Gastroesophageal sphincter (tissue), 3 donors: Measurements from ENCODE around the gene NLGN1.

ENCODE experiments used
- POLR2A ChIP-seq, 2 donors: fragments of 450-650 bp; IDR thresholded peaks; one replicate each; pipeline ENCODE4 v1.6.1; 2017; ENCODE audit warnings: antibody characterized with exemption in 2 of 2, mild to moderate bottlenecking in 2 of 2, moderate library complexity in 1 of 2
- TF ChIP-seq, protein P1 (sequence below), 4 experiments: fragments of 200-600 bp in 2 of 4; fragments of 450-650 bp in 2 of 4; sonication (generic) in 1 of 4; IDR thresholded peaks; one replicate each; pipeline ENCODE4 v1.5.1; 2017 to 2019; ENCODE audit warnings: antibody characterized with exemption in 4 of 4, mild to moderate bottlenecking in 2 of 4, moderate library complexity in 2 of 4

GRCh38 chr3:173988909-173989308 lies 591.4 kb downstream of the NLGN1 start:
- TF ChIP-seq, protein P1, sequence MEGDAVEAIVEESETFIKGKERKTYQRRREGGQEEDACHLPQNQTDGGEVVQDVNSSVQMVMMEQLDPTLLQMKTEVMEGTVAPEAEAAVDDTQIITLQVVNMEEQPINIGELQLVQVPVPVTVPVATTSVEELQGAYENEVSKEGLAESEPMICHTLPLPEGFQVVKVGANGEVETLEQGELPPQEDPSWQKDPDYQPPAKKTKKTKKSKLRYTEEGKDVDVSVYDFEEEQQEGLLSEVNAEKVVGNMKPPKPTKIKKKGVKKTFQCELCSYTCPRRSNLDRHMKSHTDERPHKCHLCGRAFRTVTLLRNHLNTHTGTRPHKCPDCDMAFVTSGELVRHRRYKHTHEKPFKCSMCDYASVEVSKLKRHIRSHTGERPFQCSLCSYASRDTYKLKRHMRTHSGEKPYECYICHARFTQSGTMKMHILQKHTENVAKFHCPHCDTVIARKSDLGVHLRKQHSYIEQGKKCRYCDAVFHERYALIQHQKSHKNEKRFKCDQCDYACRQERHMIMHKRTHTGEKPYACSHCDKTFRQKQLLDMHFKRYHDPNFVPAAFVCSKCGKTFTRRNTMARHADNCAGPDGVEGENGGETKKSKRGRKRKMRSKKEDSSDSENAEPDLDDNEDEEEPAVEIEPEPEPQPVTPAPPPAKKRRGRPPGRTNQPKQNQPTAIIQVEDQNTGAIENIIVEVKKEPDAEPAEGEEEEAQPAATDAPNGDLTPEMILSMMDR (IDR thresholded peaks at IDR 0.05) = no peak
- TF ChIP-seq POLR2A (IDR thresholded peaks at IDR 0.05) = no peak
